GM10266 (cell line): ENCODE data around the gene HIPK1.
A peak's percentile ranks its signal among the peaks of the same experiment; 100 is the strongest.

Experiments used
- DNase-seq: peaks from one replicate; pipeline ENCODE4 v3.0.0; 2012; ENCODE audit errors: extremely low spot score
- CTCF ChIP-seq: IDR thresholded peaks from 2 replicates; pipeline ENCODE4 v1.5.1; 2012; ENCODE audit warnings: mild to moderate bottlenecking, low read depth; ENCODE audit not compliant: control insufficient read depth, insufficient read depth; ENCODE audit errors: missing control alignments

HIPK1 gene

GRCh38 chr1:113976609-113977278 is 47.6 kb downstream of the HIPK1 start:
- TF ChIP-seq CTCF, result peak; percentile 17
- no peak for DNase-seq

GRCh38 chr1:113977906-113978305 is 48.8 kb downstream of the HIPK1 start:
- no peak for DNase-seq
- TF ChIP-seq CTCF, result no peak

- peak; percentile 59 for DNase-seq
- peak; percentile 77 for TF ChIP-seq CTCF
Observed at GRCh38 chr1:113978863-113979702, 50.0 kb downstream of the HIPK1 start, which contains the start of gene OLFML3. OLFML3 (plus strand) TSS chr1:113979474; CDS start chr1:113979517, 43 bp downstream.

GRCh38 chr1:113980110-113980509 is 51.0 kb downstream of the HIPK1 start:
- no peak for DNase-seq
- TF ChIP-seq CTCF, result no peak

GRCh38 chr1:113981962-113982931 is 53.1 kb downstream of the HIPK1 start:
- TF ChIP-seq CTCF, result no peak
- no peak for DNase-seq

- no peak for DNase-seq
- no peak for TF ChIP-seq CTCF
Observed at GRCh38 chr1:113982949-113983348, 53.8 kb downstream of the HIPK1 start.
